ENCODE results near the gene CDYL.

CDYL gene

DNA sequence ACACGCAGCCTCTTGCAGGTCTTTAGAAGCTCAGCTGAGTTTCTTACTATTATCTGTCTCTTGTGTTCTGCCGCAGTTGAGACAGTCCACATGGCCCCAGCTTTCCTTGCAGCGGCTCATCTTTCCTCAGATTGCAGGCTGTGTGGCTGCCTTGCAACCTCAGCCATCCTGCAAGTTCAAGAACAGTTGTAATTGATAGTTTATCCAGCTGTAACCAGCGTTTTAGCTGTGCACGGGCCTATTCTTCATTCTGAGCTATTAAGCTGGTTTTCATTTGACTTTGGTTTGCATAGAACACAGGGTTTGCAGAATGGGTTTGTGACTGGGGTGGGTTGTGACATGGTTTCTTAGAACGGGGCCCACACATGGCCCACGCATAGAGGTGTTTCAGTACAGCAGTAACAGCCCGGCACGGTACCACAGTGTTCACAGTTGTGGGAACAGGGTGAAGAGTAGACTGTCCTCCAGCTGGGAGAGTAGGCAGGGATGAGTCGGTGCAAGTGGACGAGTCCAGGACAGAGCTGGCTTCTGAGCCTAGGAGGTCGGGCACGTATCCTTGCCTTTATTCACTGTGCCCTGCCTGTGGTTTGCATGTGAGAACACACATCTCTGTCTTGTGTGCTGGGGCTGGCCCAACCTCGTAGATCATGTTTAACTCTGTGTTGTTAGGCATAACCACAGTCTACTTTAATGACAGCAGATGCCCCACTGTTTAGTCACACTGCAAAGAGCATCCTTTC lies 138.4 kb downstream of the CDYL start:
- peaks cover 0 to 31% (median 18%) of the 10 kb centered on the region in 4 donors for H3K4me1 ChIP-seq
- no peak overlapping the region for H3K27ac ChIP-seq
- TF ChIP-seq, protein P1, sequence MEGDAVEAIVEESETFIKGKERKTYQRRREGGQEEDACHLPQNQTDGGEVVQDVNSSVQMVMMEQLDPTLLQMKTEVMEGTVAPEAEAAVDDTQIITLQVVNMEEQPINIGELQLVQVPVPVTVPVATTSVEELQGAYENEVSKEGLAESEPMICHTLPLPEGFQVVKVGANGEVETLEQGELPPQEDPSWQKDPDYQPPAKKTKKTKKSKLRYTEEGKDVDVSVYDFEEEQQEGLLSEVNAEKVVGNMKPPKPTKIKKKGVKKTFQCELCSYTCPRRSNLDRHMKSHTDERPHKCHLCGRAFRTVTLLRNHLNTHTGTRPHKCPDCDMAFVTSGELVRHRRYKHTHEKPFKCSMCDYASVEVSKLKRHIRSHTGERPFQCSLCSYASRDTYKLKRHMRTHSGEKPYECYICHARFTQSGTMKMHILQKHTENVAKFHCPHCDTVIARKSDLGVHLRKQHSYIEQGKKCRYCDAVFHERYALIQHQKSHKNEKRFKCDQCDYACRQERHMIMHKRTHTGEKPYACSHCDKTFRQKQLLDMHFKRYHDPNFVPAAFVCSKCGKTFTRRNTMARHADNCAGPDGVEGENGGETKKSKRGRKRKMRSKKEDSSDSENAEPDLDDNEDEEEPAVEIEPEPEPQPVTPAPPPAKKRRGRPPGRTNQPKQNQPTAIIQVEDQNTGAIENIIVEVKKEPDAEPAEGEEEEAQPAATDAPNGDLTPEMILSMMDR (IDR thresholded peaks at IDR 0.05) = no peak
- no peak overlapping the region for H3K4me3 ChIP-seq
- no peaks in the 10 kb centered on the region for H3K27me3 ChIP-seq
- H3K9me3 ChIP-seq = no peaks in the 10 kb centered on the region
- H3K36me3 ChIP-seq = peaks cover 0 to under 1% (median 0%) of the 10 kb centered on the region in 3 donors
- intact Hi-C loops (cut with DNase I; ENCODE audit: low total_unique reads) = no loop called here
- no peak for DNase-seq

DNA sequence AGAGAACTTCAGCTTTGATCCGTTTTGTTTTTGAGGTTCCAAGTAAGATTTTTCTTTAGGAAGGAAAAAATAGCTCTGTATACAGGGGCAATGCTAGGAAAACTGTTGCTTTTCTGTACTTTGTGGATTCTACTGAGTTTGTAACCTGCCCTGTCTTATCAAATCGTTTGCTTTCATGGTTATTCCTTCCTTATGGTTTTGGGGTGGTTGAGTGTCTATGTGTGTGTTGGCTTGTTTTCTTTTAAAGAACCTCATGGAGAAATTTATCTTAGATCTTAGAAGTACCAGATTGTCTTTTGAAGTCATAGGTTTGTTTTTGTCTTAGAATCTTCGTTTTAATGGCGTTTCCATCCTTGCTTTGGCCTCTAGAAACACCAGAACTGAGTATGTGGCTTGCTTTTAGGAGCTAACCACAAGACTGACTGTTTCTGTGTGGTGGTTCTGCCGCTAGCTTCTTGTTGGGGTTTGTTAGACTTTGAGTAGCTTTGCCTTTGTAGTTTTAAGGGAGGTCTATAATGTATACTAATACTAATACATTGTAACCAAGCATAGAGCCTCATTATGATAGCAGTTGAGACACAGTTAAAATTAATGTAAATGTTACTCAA lies 140.9 kb downstream of the CDYL start:
- Histone ChIP-seq H3K9me3 (no peaks in the 10 kb centered on the region), H3K4me3 (no peak overlapping the region), H3K27ac (no peak overlapping the region), H3K27me3 (no peaks in the 10 kb centered on the region), H3K36me3 (no peaks in the 10 kb centered on the region), H3K4me1 (peaks cover 0 to 31% (median 18%) of the 10 kb centered on the region in 4 donors)
- intact Hi-C loops (cut with DNase I; ENCODE audit: low total_unique reads) = no loop called here
- TF ChIP-seq, protein P1 (IDR thresholded peaks at IDR 0.05) = no peak
- no peak for DNase-seq

DNA sequence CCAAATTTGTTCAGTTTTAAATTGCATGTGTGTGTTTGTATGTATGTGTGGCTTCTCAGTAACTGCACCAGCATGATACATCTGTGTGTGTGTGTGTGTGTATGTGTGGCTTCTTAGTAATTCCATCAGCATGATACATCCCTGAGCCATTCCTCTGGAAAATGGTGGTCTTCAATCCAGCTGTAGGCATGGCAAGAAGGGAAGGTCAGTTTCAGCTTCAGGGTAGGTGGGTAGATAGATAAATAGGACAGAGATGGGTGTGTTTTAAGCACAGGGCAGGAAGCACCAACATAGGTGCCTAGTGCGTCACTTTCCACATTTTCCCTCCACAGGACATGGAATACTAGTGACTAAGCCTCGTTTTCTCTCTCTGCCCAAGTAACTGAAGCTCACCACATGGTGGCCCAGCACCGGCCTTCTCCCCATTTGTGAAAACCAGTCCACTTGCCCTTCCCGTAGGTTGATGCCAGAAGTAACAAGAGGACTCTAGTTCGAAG lies 144.8 kb downstream of the CDYL start:
- H3K36me3 ChIP-seq = no peaks in the 10 kb centered on the region
- TF ChIP-seq, protein P1 (IDR thresholded peaks at IDR 0.05) = no peak
- H3K4me1 ChIP-seq = peaks cover 0 to 1% (median 0%) of the 10 kb centered on the region in 4 donors
- no peaks in the 10 kb centered on the region for H3K9me3 ChIP-seq
- H3K27ac ChIP-seq = no peak overlapping the region
- no peaks in the 10 kb centered on the region for H3K27me3 ChIP-seq
- H3K4me3 ChIP-seq = no peak overlapping the region
- intact Hi-C loops (cut with DNase I; ENCODE audit: low total_unique reads) = no loop called here
- no peak for DNase-seq

DNA sequence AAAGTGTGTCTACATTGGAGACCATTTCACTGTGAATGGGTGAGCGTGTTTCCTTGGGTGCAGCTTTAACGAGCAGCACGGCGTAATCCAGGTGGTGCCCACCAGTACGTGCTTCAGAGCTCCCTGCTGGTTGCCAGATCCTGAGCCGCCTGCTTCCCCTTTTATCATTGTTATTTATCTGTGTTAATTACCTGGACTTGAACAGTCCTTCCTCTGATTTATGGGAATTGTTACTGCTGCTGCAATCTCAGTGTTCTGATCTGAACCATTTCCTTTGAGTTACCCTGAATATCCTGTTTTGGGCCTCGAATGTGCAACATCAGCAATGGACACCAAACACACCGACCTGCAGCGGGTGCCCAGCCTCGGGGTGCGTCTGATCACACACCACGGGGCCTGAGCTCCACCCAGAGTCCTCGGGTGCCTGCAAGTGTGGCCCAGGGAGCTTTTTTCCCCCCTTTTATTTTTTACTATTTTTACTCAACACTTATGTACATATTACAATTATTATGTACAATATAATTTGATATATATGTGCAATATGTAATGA lies 146.4 kb downstream of the CDYL start:
- no peak for DNase-seq
- no peaks in the 10 kb centered on the region for H3K9me3 ChIP-seq
- TF ChIP-seq, protein P1 (IDR thresholded peaks at IDR 0.05) = no peak
- no peaks in the 10 kb centered on the region for H3K27me3 ChIP-seq
- no peak overlapping the region for H3K4me3 ChIP-seq
- H3K36me3 ChIP-seq = no peaks in the 10 kb centered on the region
- intact Hi-C loops (cut with DNase I; ENCODE audit: low total_unique reads) = no loop called here
- no peak overlapping the region for H3K27ac ChIP-seq
- no peaks in the 10 kb centered on the region for H3K4me1 ChIP-seq

DNA sequence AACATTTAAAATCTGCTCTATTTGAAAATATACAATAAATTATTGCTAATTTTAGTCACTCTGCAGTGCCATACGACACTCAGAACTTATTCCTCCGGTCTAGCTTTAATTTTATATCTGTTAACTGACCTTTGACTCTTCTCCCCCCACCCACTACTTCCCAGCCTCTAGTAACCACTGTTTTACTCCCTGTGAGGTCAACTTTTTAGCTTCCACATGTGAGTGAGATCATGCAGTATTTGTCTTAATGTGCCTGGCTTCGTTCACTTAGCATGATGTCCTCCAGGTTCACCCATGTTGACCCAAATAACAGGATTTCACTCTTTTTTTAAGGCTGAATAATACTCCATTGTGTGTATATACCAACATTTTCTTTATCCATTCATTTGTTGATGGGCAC lies 146.9 kb downstream of the CDYL start:
- no peaks in the 10 kb centered on the region for H3K36me3 ChIP-seq
- no peaks in the 10 kb centered on the region for H3K4me1 ChIP-seq
- intact Hi-C loops (cut with DNase I; ENCODE audit: low total_unique reads) = no loop called here
- H3K27me3 ChIP-seq = no peaks in the 10 kb centered on the region
- TF ChIP-seq, protein P1 (IDR thresholded peaks at IDR 0.05) = no peak
- H3K27ac ChIP-seq = no peak overlapping the region
- H3K9me3 ChIP-seq = no peaks in the 10 kb centered on the region
- DNase-seq = no peak
- no peak overlapping the region for H3K4me3 ChIP-seq
